CD4-positive, alpha-beta T cell treated with Interleukin-2 at 100 ng/mL for 4 hours (primary cell): ENCODE results near the gene NDUFV3.
A peak's percentile ranks its signal among the peaks of the same experiment; 100 is the strongest.
"Not testable (repeated sequence)": the region's sequence is repeated elsewhere in the genome, so short reads cannot be mapped to it uniquely, and the experiment has no call there.

Source experiments
- DNase-seq: peaks from one replicate; pipeline ENCODE4 v3.0.0-alpha.2; 2020; ENCODE audit warnings: low spot score

NDUFV3 gene

DNA sequence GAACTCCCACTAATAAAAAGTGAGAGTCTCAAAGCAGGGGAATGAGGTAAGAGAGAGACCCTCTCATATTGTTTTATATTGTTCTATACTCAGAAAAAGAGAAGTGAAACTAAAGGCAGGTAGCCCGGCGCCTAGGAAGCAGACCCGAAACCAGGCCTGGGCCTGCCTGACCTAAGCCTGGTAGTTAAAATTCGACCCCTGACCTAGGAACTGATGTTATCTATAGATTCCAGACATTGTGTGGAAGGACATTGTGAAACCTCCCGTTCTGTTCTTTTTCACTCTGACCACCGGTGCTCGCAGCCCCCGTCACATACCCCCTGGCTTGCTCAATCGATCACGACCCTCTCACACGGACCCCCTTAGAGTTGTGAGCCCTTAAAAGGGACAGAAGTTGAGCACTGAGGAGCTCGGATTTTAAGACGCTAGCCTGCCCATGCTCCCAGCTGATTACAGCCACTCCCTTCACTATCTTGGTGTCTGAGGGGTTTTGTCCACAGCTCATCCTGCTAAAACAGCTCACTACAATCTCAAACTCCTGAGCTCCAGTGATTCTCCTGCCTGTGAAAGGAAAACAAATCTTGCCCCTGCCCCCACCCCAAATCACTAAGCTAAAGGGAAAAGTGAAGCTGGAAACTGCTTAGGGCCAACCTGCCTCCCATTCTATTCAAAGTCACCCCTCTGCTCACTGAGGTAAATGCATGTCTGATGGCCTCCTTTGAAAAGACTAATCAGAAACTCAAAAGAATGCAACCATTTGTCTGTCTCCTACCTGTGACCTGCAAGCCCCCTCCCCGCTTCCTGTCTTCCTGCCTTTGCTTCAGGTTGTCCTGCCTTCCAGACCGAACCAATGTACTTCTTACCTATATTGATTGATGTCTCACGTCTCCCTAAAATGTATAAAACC is 44.2 kb downstream of the NDUFV3 start:
- DNase-seq, result not testable (repeated sequence)

DNA sequence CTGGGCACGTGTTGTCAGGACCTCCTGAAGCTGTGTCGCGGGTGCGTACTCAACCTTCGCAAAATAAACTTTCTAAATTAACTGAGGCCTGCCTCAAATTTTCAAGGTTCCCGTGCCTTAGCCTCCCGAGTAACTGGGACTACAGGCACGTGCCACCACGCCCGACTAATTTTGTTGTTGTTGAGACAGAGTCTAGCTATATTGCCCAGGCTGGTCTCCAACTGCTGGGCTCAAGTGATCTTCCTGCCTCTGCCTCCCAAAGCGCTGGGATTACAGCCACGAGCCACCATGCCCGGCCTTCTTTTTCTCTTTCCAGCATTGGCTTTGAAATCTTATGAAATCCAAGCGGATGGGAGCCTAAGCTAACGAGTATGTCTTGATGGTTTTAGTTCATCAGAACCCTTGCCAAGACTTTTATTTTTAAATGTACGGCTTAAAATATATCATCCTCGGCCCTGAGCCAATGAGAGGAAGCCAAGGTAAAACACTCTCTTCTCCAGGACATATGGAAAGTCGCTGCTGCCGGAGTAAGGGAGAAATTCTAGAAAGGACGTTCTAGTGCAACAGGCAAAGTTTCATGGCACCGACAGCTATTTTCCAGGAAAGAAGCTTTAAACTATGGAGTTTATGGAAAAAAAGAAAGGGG is 45.0 kb downstream of the NDUFV3 start:
- DNase-seq, result no peak

DNA sequence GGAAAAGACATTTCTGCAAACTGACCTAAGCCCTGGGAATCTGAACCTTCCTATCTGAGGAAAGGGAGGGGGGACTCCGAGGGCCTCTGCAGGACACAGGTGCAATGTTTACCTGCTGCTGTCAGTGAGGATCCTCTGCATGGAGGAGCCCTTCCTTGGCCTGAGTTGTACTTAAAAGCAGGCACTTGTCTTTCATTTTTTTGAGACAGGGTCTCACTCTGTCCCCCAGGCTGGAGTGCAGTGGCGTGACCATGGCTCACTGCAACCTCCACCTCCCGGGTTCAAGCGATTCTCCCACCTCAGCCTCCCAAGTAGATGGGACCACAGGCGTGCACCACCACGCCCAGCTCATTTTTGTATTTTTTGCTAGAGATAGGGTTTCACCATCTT is 45.5 kb downstream of the NDUFV3 start:
- not testable (repeated sequence) for DNase-seq

DNA sequence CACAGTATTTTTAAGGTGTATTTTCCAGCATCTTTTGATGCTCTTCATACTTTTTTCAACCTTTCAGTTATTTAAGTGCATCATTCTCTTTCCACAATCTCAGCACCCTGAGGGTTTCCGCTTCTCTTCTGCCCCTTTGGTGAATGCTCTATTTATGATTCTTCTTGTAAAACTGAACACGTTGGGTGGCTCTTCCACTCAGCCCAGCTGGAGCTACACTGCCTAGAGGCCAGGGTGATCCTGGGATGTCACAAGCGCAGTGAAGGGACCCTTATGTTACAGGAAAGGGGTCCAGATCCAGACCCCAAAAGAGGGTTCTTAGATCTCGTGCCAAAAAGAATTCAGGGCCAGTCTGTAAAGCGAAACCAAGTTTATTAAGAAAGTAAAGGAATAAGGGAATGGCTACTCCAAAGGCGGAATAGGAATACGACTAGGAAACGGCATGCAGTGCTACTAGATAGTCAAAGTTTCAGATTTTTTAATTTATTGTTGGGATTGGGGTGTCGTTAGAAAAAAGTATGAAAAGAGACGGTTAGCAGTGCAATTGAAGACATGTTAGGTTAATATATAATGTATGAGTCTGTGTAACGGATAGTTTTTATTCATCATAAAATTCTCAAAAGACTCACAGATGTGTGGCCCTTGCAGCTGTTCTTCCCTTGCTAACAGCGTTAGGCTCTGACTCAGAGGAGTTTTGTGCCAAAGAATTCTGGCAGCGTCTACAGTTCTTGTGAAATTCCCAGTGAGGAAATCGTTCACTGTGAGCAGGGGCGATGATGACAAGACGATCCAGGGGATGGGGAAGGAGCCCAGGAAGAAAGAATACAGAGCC is 46.7 kb downstream of the NDUFV3 start:
- no peak for DNase-seq

DNA sequence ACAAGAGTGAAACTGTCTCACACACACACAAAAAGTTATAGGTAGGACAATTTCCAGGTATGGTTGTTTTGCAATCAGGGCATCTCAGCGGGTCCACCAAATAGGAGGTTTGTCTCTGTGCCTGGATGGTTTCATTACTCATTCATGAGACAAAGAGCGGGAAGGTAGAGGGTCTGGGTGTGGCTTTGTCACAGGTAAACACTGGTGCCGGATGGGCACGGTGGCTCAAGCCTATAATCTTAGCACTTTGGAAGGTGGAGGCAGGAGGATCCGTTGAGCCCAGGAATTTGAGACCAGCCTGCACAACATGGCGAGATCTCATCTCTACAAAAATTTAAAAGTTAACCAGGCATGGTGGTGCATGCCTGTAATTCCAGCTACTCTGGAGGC is 48.6 kb downstream of the NDUFV3 start:
- DNase-seq, result no peak

DNA sequence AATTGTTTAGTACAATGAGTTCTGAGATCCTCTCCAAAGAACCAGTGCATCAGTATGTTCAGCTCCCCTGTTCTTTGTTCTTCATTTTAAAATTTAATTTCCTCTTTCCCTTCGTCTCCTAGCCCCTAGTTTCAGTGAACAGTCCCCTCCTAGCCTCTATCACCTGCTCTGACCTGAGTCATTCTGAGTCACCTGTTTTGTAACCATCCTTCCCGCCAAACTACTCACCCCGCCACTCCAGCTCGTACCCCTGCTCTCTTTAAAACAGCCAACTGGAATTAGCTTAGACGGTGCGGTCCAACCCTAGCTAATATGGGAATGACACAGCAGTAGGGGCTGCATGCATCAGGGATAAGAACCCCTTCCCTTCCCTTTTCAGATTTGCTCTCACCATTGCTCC is 49.1 kb downstream of the NDUFV3 start:
- no peak for DNase-seq

DNA sequence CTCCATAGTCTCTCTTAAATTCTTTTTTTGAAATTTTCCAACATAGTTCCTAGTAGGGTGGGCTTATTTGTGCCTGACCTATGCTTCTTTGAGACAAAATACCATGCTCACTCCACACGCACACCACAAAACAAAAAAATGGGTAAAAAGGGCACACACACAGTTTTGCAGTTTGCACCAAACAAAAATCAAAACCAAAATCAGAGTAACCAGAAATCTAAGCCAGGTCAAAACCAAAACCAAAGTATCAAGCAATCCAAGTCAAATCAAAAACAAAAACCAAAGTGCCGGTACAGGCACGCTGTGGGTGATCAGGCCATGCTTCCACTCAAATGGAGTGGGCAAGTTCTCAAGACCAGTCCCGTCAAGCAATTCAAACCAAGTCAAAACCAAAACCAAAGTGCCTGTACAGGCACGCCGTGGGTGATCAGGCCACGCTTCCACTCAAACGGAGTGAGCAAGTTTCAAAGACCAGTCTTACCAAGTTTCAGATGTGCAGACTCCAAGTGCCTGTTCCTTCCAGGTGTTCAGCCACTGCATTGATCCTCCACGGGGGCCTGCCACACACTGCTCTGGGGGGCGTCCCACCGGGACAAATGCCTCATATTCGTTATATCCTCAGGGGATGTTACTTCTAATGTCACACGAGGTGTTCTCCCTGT is 56.1 kb downstream of the NDUFV3 start:
- peak; percentile 11 for DNase-seq

DNA sequence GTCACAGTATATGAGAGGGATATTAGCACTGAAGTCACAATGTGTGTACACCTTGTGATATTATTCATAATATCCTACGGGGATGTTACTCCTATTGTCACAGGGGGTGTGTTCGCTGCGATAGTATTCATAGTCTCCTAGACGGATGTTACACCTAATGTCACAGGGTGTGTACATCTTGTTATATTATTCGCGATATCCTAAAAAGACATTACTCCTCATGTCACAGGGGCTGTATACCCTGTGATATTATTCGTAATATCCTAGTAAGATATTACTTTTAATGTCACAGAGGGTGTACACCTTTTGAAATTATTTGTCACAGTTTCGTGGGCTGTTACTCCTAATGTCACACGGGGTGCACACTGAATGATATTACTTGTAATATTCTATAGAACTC is 58.1 kb downstream of the NDUFV3 start:
- not testable (repeated sequence) for DNase-seq

DNA sequence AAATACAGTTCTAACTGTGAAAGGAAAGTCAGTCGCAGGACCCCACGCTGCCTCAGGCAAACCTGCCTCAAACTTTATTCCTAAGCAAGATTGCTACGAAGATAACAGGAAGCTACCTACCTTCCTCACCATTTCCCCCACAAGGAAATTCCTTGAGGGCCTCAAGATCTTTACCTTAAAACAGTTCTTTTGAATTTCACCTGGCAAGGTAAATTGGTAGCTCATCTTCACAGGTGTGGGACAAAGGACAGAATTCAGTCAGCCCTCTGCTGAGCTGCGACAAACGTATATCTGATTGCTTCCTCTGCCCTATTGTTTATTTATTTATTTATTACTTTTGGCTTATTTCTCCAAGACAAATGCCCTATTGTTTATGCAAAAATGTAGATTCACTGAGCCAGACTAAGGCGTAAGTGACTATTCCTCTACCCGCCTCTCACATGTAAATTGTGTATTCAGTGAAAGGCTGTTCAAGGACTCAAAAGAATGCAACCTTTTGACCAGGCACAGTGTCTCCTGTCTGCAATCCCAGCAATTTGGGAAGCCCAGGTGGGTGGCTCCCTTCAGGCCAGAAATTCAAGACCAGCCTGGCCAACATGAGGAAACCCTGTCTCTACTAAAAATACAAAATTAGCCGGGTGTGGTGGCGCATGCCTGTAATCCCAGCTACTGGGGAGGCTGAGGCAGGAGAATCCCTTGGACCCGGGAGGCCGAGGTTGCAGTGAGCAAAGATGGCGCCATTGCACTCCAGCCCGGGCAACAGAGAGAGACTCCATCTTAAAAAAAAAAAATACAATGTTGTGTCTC is 63.9 kb downstream of the NDUFV3 start:
- no peak for DNase-seq

DNA sequence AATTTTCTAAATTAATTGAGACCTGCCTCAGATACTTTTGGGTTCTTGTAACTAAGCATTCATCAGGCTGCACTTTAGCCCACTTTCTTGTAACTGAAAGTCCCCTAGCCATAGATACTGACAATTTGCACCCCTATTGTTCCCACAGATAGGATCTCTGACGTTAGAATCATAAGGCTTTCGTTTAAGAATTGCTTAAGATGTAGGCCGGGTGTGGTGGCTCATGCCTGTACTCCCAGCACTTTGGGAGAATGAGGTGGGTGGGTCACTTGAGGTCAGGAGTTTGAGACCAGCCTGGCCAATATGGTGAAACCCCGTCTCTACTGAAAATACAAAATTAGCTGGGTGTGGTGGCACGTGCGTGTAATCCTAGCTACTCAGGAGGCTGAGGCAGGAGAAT is 65.0 kb downstream of the NDUFV3 start:
- DNase-seq, result not testable (repeated sequence)

DNA sequence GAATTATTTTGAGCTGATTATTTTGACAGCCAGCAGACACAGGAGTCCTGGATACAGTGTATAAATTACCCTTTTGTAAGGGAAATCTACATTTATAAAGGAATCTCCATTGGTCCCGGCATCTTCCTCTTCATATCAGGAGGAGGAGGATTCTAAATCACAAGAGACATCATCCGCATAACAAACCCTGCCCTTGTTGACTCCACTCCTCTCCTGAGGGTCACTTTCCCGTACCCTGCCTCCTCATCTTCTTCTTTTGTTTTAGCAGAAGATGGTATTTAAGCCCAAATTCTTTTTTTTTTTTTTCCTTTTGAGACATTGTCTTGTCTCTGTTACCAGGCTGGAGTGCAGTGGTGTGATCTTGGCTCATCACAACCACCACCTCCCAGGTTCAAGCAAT is 66.6 kb downstream of the NDUFV3 start:
- no peak for DNase-seq

DNA sequence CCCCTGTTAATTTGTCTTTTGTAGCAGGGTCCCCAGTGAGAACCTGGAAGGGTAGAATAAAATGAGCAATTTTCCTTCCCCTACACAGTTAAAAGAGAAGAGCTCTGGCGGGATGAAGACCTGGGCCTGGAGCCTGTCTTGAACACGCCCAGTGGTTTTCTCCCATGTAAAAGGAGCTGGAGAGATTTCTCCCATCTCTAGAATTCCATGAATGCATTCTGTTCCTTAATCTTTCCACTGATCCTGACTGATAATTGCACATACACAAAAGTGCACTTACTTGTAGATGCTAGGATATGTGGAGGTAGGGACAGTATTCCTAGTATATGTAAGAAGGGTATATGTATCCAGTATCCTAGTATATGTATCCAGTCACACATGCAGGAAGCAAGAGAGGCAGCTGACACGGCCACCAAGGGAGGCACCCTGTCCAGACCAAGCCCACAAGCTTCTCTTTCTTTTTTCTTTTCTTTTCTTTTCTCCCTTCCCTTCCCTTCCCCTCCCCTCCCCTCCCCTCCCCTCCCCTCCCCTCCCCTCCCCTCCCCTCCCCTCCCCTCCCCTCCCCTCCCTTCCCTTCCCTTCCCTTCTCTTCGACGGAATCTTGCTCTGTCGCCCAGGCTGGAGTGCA is 69.4 kb downstream of the NDUFV3 start:
- no peak for DNase-seq
